A549 (cell line): ENCODE results near the gene RNU6-9.

Experiments
- POLR2A ChIP-seq: IDR thresholded peaks from 2 replicates; pipeline ENCODE4 v1.6.1; 2012; ENCODE audit warnings: mild to moderate bottlenecking, low read length
- TF ChIP-seq, protein P1 (sequence below): fragments of >200 bp; sonication (Bioruptor Twin); formaldehyde crosslinking; IDR thresholded peaks from 3 replicates; pipeline ENCODE4 v1.5.1; 2016

DNA sequence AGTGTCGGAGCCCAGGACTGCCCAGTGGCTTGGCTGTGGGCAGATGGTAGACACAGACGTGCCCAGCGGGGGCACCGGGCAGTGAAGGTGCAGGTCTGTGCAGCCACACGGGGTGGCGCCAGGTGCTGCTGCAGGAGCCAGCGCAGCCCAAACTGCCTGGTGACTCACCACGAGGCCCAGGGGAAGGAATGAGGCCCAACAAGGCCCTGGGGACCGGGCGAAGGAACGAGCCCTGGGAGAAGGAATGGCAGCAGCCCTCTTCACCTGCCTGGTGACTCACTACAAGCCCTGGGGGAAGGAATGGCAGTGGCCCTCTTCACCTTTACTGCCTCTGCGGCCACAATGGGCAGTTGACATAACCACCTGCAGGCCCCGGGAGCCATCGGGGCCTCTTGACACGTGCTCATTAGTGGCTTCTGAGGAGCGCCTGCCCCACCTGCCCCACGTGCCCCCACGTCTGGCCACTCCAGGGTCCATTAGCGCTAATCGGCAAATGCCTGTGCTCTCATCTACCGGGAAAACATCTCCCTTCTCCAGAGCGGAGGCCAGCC, 9.5 kb upstream of the RNU6-9 start:
- no peak for TF ChIP-seq POLR2A
- TF ChIP-seq, protein P1, sequence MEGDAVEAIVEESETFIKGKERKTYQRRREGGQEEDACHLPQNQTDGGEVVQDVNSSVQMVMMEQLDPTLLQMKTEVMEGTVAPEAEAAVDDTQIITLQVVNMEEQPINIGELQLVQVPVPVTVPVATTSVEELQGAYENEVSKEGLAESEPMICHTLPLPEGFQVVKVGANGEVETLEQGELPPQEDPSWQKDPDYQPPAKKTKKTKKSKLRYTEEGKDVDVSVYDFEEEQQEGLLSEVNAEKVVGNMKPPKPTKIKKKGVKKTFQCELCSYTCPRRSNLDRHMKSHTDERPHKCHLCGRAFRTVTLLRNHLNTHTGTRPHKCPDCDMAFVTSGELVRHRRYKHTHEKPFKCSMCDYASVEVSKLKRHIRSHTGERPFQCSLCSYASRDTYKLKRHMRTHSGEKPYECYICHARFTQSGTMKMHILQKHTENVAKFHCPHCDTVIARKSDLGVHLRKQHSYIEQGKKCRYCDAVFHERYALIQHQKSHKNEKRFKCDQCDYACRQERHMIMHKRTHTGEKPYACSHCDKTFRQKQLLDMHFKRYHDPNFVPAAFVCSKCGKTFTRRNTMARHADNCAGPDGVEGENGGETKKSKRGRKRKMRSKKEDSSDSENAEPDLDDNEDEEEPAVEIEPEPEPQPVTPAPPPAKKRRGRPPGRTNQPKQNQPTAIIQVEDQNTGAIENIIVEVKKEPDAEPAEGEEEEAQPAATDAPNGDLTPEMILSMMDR, result no peak
